Keratinocyte (primary cell): ENCODE results near the gene THEM4.

Experiments
- CTCF ChIP-seq, 3 experiments: IDR thresholded peaks in 1 of 3; conservative IDR thresholded peaks in 1 of 3; optimal IDR thresholded peaks in 1 of 3; 2 replicates in 2 of 3; 3 replicates in 1 of 3; pipeline versions ENCODE3 to v1.5.1; 2011; ENCODE audit warnings: low read length in 3 of 3, mild to moderate bottlenecking in 3 of 3, moderate library complexity in 2 of 3, control low read depth in 1 of 3, inconsistent platforms in 1 of 3; ENCODE audit not compliant: insufficient read depth in 2 of 3; ENCODE audit errors: extremely low read depth in 1 of 3
- EZH2 ChIP-seq: IDR thresholded peaks from one replicate; pipeline ENCODE4 v1.6.1; 2012; ENCODE audit warnings: inconsistent platforms, mild to moderate bottlenecking, low read length, moderate library complexity

DNA sequence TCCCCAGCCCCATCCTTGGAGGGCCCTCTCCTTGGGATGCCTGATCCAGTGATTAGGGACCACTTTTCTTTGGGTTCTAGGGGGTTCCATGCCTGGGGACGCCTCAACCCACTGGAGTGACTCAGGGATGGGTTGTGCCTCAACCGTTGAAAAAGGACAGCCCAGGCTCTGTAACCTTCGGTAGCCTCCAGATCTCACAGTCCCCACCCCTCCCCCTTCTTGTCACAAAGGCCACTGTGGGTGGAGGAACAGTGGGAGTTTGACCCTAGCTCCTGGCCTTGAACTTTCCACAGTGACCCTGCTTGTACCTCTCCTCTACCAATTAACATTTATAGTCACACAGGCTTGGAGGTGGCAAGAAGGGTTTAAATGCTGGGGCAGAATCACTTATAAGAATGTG is 75.1 kb downstream of the THEM4 start:
- no peak for TF ChIP-seq CTCF (optimal IDR thresholded peaks at IDR 0.05 in 1 of 3, IDR thresholded peaks at IDR 0.05 in 1 of 3, conservative IDR thresholded peaks at IDR 0.05 in 1 of 3; ENCODE audit: extremely low read depth in 1 of 3, insufficient read depth in 2 of 3, low read length in 3 of 3)
- no peak for TF ChIP-seq EZH2
